ENCODE results near the gene C1orf115. TPM values are rescaled to one million over a fixed set of nuclear protein-coding genes. Genes with fewer than 3 reads are reported as not detected.

Gene C1orf115
- total RNA-seq, 1 donor from 2014 or later = 7.5 TPM

DNA sequence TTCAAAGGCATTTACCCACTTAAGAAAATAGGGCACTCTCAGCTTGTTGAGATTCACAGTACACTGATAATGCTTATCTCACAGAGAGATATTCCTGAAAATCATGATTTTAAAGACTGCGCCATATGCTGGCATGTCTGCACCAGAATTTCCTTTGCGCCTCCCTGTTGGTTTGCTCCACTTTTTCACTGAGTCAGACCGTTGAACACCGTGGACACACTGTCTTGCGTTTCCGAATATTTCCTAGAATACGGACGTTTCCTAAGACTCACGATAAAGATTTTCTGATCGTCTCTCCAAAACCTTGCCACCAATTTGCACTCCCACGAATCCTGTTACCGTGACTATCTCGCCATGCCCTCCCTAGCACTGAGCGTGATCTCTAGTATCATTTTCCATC, 497 bp upstream of the C1orf115 start:
- Mint-ChIP-seq H3K9me3 (no peaks in the 10 kb centered on the region), H3K36me3 (no peaks in the 10 kb centered on the region), H3K27ac (no peak overlapping the region), H3K4me3 (peak overlapping the region; percentile 91), H3K4me1 (ENCODE audit: unreplicated experiment) (peaks cover 9% of the 10 kb centered on the region), H3K27me3 (peaks cover 33% of the 10 kb centered on the region)
- no peak for DNase-seq (ENCODE audit: extremely low spot score, unreplicated experiment)
- TF ChIP-seq, protein P1, sequence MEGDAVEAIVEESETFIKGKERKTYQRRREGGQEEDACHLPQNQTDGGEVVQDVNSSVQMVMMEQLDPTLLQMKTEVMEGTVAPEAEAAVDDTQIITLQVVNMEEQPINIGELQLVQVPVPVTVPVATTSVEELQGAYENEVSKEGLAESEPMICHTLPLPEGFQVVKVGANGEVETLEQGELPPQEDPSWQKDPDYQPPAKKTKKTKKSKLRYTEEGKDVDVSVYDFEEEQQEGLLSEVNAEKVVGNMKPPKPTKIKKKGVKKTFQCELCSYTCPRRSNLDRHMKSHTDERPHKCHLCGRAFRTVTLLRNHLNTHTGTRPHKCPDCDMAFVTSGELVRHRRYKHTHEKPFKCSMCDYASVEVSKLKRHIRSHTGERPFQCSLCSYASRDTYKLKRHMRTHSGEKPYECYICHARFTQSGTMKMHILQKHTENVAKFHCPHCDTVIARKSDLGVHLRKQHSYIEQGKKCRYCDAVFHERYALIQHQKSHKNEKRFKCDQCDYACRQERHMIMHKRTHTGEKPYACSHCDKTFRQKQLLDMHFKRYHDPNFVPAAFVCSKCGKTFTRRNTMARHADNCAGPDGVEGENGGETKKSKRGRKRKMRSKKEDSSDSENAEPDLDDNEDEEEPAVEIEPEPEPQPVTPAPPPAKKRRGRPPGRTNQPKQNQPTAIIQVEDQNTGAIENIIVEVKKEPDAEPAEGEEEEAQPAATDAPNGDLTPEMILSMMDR (conservative IDR thresholded peaks at IDR 0.05) = no peak

GRCh38 chr1:220691053-220691684, 1.0 kb downstream of the C1orf115 start:
- peaks cover 9% of the 10 kb centered on the region for H3K4me1 Mint-ChIP-seq (ENCODE audit: unreplicated experiment)
- no peaks in the 10 kb centered on the region for H3K36me3 Mint-ChIP-seq
- H3K4me3 Mint-ChIP-seq = peak overlapping the region; percentile 84
- H3K27ac Mint-ChIP-seq = peak overlapping the region; percentile 42
- no peaks in the 10 kb centered on the region for H3K9me3 Mint-ChIP-seq
- TF ChIP-seq, protein P1 (conservative IDR thresholded peaks at IDR 0.05) = no peak
- H3K27me3 Mint-ChIP-seq = peaks cover 33% of the 10 kb centered on the region
- no peak for DNase-seq (ENCODE audit: extremely low spot score, unreplicated experiment)

GRCh38 chr1:220692436-220693228, 2.5 kb downstream of the C1orf115 start:
- no peak for DNase-seq (ENCODE audit: extremely low spot score, unreplicated experiment)
- TF ChIP-seq, protein P1 (conservative IDR thresholded peaks at IDR 0.05) = no peak
- Mint-ChIP-seq H3K27ac (no peak overlapping the region), H3K27me3 (peaks cover 33% of the 10 kb centered on the region), H3K4me1 (ENCODE audit: unreplicated experiment) (peaks cover 9% of the 10 kb centered on the region), H3K36me3 (no peaks in the 10 kb centered on the region), H3K9me3 (no peaks in the 10 kb centered on the region), H3K4me3 (no peak overlapping the region)

DNA sequence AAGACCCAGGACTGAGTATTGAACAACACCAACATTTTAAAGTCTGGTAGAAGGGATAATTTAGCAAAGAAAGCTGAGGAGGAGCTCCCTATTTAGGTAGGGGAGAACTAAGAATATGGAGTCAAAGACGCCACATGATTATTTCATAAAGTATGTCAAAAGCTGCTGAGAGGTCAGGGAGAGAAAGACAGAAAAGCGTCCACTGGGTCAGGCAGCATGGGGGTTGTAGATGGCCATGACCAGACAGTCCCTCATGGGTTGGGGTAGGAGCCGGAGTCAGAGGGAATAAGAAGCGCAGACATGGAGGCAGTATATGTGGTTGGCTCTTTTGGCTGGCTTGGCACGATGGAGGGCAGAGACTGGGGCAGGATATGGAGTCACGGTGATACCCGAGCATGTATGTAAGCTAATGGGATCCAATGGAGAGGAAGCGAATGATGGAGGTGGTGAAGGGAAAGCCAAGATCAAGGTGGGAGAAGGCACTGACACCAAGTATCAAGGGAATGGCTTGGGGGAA, 4.8 kb downstream of the C1orf115 start:
- TF ChIP-seq, protein P1 (conservative IDR thresholded peaks at IDR 0.05) = no peak
- Mint-ChIP-seq H3K9me3 (no peaks in the 10 kb centered on the region), H3K36me3 (no peaks in the 10 kb centered on the region), H3K27me3 (peaks cover 29% of the 10 kb centered on the region), H3K4me3 (no peak overlapping the region), H3K4me1 (ENCODE audit: unreplicated experiment) (peaks cover 5% of the 10 kb centered on the region), H3K27ac (no peak overlapping the region)
- no peak for DNase-seq (ENCODE audit: extremely low spot score, unreplicated experiment)

- TF ChIP-seq, protein P1 (conservative IDR thresholded peaks at IDR 0.05) = no peak
- H3K36me3 Mint-ChIP-seq = no peaks in the 10 kb centered on the region
- H3K9me3 Mint-ChIP-seq = no peaks in the 10 kb centered on the region
- DNase-seq (ENCODE audit: extremely low spot score, unreplicated experiment) = no peak
- H3K4me1 Mint-ChIP-seq (ENCODE audit: unreplicated experiment) = peaks cover 4% of the 10 kb centered on the region
- H3K27me3 Mint-ChIP-seq = peaks cover 28% of the 10 kb centered on the region
- no peak overlapping the region for H3K4me3 Mint-ChIP-seq
- no peak overlapping the region for H3K27ac Mint-ChIP-seq
These were observed 5.3 kb downstream of the C1orf115 start for GRCh38 chr1:220695426-220695825.

All from type B pancreatic cell (in vitro differentiated cells).